Liver (tissue), 3 donors: ENCODE data around the gene GADD45GIP1.
"Not testable (repeated sequence)": the region's sequence is repeated elsewhere in the genome, so short reads cannot be mapped to it uniquely, and the experiment has no call there.

Experiments
- CTCF ChIP-seq: fragments of 150-350 bp; IDR thresholded peaks from 2 replicates; pipeline ENCODE4 v1.5.1; 2017; ENCODE audit warnings: improper control_type of control experiment, low read depth, low read length; ENCODE audit not compliant: missing input control
- FOXA1 ChIP-seq: IDR thresholded peaks from 2 replicates; pipeline ENCODE4 v1.6.1; 2016; ENCODE audit warnings: antibody characterized with exemption
- GABPA ChIP-seq, 2 donors: IDR thresholded peaks in 1 of 2; conservative IDR thresholded peaks in 1 of 2; 2 replicates each; pipeline ENCODE4 v1.6.1; 2016; ENCODE audit warnings: antibody characterized with exemption in 2 of 2, mild to moderate bottlenecking in 1 of 2, moderate library complexity in 1 of 2
- NR2F2 ChIP-seq: IDR thresholded peaks from 2 replicates; pipeline ENCODE4 v1.6.1; 2016; ENCODE audit warnings: antibody characterized with exemption
- RAD21 ChIP-seq, 2 donors: IDR thresholded peaks; 2 replicates each; pipeline ENCODE4 v1.6.1; 2016; ENCODE audit warnings: antibody characterized with exemption in 2 of 2, mild to moderate bottlenecking in 2 of 2
- REST ChIP-seq: IDR thresholded peaks from 2 replicates; pipeline ENCODE4 v1.6.1; 2016; ENCODE audit warnings: antibody characterized with exemption, mild to moderate bottlenecking
- TAF1 ChIP-seq: conservative IDR thresholded peaks from 2 replicates; pipeline ENCODE4 v1.6.1; 2016; ENCODE audit warnings: antibody characterized with exemption, mild to moderate bottlenecking
- YY1 ChIP-seq: IDR thresholded peaks from 2 replicates; pipeline ENCODE4 v1.6.1; 2016; ENCODE audit warnings: antibody characterized with exemption, mild to moderate bottlenecking
- TF ChIP-seq, protein P1 (sequence below): IDR thresholded peaks from 2 replicates; pipeline ENCODE4 v1.6.1; 2016; ENCODE audit warnings: antibody characterized with exemption
- TF ChIP-seq, protein P2 (sequence below): IDR thresholded peaks from 2 replicates; pipeline ENCODE4 v1.6.1; 2016; ENCODE audit warnings: antibody characterized with exemption
- donor health status: healthy.
- donor health status: healthy.

DNA sequence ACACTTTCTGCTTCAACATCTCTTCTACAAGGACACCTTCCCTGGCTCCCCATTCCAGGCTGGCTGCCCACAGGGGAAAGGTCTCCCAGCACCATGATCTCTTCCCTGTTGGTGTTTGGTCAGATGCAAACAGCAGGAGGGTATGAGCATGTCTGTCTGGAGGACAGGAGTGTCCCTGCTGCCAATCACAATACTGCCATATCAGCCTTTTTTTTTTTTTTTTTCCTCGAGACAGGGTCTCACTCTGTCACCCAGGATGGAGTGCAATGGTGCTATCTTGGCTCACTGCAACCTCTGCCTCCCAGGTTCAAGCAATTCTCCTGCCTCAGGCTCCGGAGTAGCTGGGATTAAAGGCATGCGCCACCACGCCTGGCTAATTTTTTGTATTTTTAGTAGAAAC is 41.2 kb downstream of the GADD45GIP1 start:
- TF ChIP-seq CTCF; RAD21 (IDR thresholded peaks at IDR 0.05); NR2F2; TAF1; FOXA1; GABPA (IDR thresholded peaks at IDR 0.05 in 1 of 2, conservative IDR thresholded peaks at IDR 0.05 in 1 of 2); REST; YY1: not testable (repeated sequence)
- TF ChIP-seq, protein P1, sequence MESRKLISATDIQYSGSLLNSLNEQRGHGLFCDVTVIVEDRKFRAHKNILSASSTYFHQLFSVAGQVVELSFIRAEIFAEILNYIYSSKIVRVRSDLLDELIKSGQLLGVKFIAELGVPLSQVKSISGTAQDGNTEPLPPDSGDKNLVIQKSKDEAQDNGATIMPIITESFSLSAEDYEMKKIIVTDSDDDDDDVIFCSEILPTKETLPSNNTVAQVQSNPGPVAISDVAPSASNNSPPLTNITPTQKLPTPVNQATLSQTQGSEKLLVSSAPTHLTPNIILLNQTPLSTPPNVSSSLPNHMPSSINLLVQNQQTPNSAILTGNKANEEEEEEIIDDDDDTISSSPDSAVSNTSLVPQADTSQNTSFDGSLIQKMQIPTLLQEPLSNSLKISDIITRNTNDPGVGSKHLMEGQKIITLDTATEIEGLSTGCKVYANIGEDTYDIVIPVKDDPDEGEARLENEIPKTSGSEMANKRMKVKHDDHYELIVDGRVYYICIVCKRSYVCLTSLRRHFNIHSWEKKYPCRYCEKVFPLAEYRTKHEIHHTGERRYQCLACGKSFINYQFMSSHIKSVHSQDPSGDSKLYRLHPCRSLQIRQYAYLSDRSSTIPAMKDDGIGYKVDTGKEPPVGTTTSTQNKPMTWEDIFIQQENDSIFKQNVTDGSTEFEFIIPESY, result not testable (repeated sequence)
- TF ChIP-seq, protein P2, sequence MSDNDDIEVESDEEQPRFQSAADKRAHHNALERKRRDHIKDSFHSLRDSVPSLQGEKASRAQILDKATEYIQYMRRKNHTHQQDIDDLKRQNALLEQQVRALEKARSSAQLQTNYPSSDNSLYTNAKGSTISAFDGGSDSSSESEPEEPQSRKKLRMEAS, result not testable (repeated sequence)
